Neural cell (in vitro differentiated cells): ENCODE measurements around the gene AP3S1. TPM values are rescaled to one million over a fixed set of nuclear protein-coding genes. Genes with fewer than 3 reads are reported as not detected.
"Not testable (repeated sequence)": the region's sequence is repeated elsewhere in the genome, so short reads cannot be mapped to it uniquely, and the experiment has no call there.

Experiments
- H2AFZ ChIP-seq: fragments of 200-600, 300-800 bp; sonication (generic), shearing (Covaris generic); 2 replicates; pipeline ENCODE4 v1.6.0; 2014; ENCODE audit warnings: low read depth, mild to moderate bottlenecking, antibody characterized with exemption, low read length, moderate library complexity
- H3F3A ChIP-seq: fragments of 200-600 bp; shearing (Covaris generic); 2 replicates; pipeline ENCODE4 v1.6.1; 2016; ENCODE audit warnings: mild to moderate bottlenecking, moderate library complexity, mixed read lengths, antibody characterized with exemption, low read length; ENCODE audit not compliant: insufficient read depth, poor library complexity, severe bottlenecking
- H3K27ac ChIP-seq: fragments of 200-600, 300-800 bp; sonication (generic), shearing (Covaris generic); 2 replicates; pipeline ENCODE4 v1.5.1; 2014; ENCODE audit warnings: mild to moderate bottlenecking, low read length, moderate library complexity
- H3K27me3 ChIP-seq: fragments of 300-800, 200-600 bp; sonication (generic), shearing (Covaris generic); 2 replicates; pipeline ENCODE4 v1.6.0; 2014; ENCODE audit warnings: mild to moderate bottlenecking, low read depth, low read length, moderate library complexity; ENCODE audit not compliant: insufficient read depth
- H3K36me3 ChIP-seq: fragments of 300-800, 200-600 bp; sonication (generic), shearing (Covaris generic); 2 replicates; pipeline ENCODE4 v1.5.1; 2014; ENCODE audit warnings: mild to moderate bottlenecking, antibody characterized with exemption, low read length, moderate library complexity; ENCODE audit not compliant: insufficient read depth
- H3K4me2 ChIP-seq: fragments of 300-800, 200-600 bp; sonication (generic), shearing (Covaris generic); 2 replicates; pipeline ENCODE4 v1.6.0; 2014; ENCODE audit warnings: mild to moderate bottlenecking, low read length
- H3K4me3 ChIP-seq: fragments of 300-800, 200-600 bp; sonication (generic), shearing (Covaris generic); 2 replicates; pipeline ENCODE4 v1.5.1; 2014; ENCODE audit warnings: mild to moderate bottlenecking, low read length, moderate library complexity
- H3K79me2 ChIP-seq: fragments of 200-600 bp; shearing (Covaris generic); replicated peaks from 2 replicates; pipeline ENCODE4 v1.6.0; 2014; ENCODE audit warnings: mild to moderate bottlenecking, low read length, moderate library complexity; ENCODE audit not compliant: insufficient read depth
- H3K9ac ChIP-seq: fragments of 300-800, 200-600 bp; sonication (generic), shearing (Covaris generic); 2 replicates; pipeline ENCODE4 v1.6.1; 2016; ENCODE audit warnings: mild to moderate bottlenecking, low read length, mixed read lengths
- H3K9me2 ChIP-seq: fragments of 200-600 bp; shearing (Covaris generic); 2 replicates; pipeline ENCODE4 v1.6.1; 2016; ENCODE audit warnings: mild to moderate bottlenecking, low read length, mixed read lengths; ENCODE audit not compliant: insufficient read depth
- H3K9me3 ChIP-seq: fragments of 200-600, 300-800 bp; sonication (generic), shearing (Covaris generic); 2 replicates; pipeline ENCODE4 v1.6.1; 2016; ENCODE audit warnings: mild to moderate bottlenecking, mixed run types, low read length, moderate library complexity, mixed read lengths
- H4K20me1 ChIP-seq: fragments of 200-600 bp; shearing (Covaris generic); 2 replicates; pipeline ENCODE4 v1.6.1; 2016; ENCODE audit warnings: mild to moderate bottlenecking, mixed run types; ENCODE audit not compliant: insufficient read depth
- EP300 ChIP-seq: fragments of 450-650 bp; conservative IDR thresholded peaks from 2 replicates; pipeline ENCODE4 v1.6.1; 2014; ENCODE audit warnings: antibody characterized with exemption, mild to moderate bottlenecking, moderate library complexity; ENCODE audit not compliant: poor library complexity, severe bottlenecking
- EZH2 ChIP-seq: fragments of 200-600, 300-800 bp; shearing (Covaris generic), sonication (generic); IDR thresholded peaks from 2 replicates; pipeline ENCODE4 v1.6.1; 2014; ENCODE audit warnings: antibody characterized with exemption, low read length, borderline replicate concordance, mild to moderate bottlenecking; ENCODE audit not compliant: insufficient read depth, poor library complexity, severe bottlenecking
- MXI1 ChIP-seq: fragments of 450-650 bp; conservative IDR thresholded peaks from 2 replicates; pipeline ENCODE4 v1.6.1; 2014; ENCODE audit warnings: antibody characterized with exemption, mild to moderate bottlenecking; ENCODE audit not compliant: poor library complexity, severe bottlenecking
- POLR2AphosphoS5 ChIP-seq: IDR thresholded peaks from 2 replicates; pipeline ENCODE4 v1.6.1; 2012
- RAD21 ChIP-seq: fragments of 450-650 bp; conservative IDR thresholded peaks from 2 replicates; pipeline ENCODE4 v1.6.1; 2014; ENCODE audit warnings: antibody characterized with exemption, mild to moderate bottlenecking, moderate library complexity
- REST ChIP-seq: IDR thresholded peaks from 2 replicates; pipeline ENCODE4 v1.6.1; 2012; ENCODE audit warnings: borderline replicate concordance
- SMC3 ChIP-seq: fragments of 450-650 bp; conservative IDR thresholded peaks from 2 replicates; pipeline ENCODE4 v1.6.1; 2014; ENCODE audit warnings: antibody characterized with exemption, mild to moderate bottlenecking, moderate library complexity; ENCODE audit not compliant: poor library complexity
- TAF1 ChIP-seq: IDR thresholded peaks from 2 replicates; pipeline ENCODE4 v1.6.1; 2012; ENCODE audit warnings: low read depth
- polyA plus RNA-seq: library from polyadenylated mRNA; depleted of rRNA; stranded (reverse); fragments of >200 nt; gene quantifications from 2 replicates; pipeline ENCODE4 v1.2.3, GENCODE V29; 2014
- TF ChIP-seq, protein P1 (sequence below): fragments of 450-650 bp; IDR thresholded peaks from 2 replicates; pipeline ENCODE4 v1.5.1; 2014; ENCODE audit warnings: antibody characterized with exemption, mild to moderate bottlenecking, moderate library complexity; ENCODE audit not compliant: poor library complexity, severe bottlenecking

The AP3S1 gene
- polyA plus RNA-seq, 1 donor from 2014 or later = 207 TPM

GRCh38 chr5:115884704-115885103 lies 43.0 kb downstream of the AP3S1 start:
- H3K36me3 ChIP-seq = no peaks in the 10 kb centered on the region
- H3K27me3 ChIP-seq = no peaks in the 10 kb centered on the region
- TF ChIP-seq REST = no peak
- no peak for TF ChIP-seq SMC3
- TF ChIP-seq POLR2AphosphoS5 = no peak
- TF ChIP-seq EP300 = no peak
- no peak for TF ChIP-seq RAD21
- TF ChIP-seq, protein P1, sequence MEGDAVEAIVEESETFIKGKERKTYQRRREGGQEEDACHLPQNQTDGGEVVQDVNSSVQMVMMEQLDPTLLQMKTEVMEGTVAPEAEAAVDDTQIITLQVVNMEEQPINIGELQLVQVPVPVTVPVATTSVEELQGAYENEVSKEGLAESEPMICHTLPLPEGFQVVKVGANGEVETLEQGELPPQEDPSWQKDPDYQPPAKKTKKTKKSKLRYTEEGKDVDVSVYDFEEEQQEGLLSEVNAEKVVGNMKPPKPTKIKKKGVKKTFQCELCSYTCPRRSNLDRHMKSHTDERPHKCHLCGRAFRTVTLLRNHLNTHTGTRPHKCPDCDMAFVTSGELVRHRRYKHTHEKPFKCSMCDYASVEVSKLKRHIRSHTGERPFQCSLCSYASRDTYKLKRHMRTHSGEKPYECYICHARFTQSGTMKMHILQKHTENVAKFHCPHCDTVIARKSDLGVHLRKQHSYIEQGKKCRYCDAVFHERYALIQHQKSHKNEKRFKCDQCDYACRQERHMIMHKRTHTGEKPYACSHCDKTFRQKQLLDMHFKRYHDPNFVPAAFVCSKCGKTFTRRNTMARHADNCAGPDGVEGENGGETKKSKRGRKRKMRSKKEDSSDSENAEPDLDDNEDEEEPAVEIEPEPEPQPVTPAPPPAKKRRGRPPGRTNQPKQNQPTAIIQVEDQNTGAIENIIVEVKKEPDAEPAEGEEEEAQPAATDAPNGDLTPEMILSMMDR = no peak
- TF ChIP-seq EZH2 = no peak
- TF ChIP-seq MXI1 = no peak
- H3F3A ChIP-seq = no peaks in the 10 kb centered on the region
- no peak overlapping the region for H3K9ac ChIP-seq
- no peak overlapping the region for H2AFZ ChIP-seq
- H3K4me2 ChIP-seq = no peak overlapping the region
- H3K79me2 ChIP-seq = no peaks in the 10 kb centered on the region
- H3K27ac ChIP-seq = no peak overlapping the region
- H3K4me3 ChIP-seq = no peak overlapping the region
- H3K9me3 ChIP-seq = no peaks in the 10 kb centered on the region
- no peaks in the 10 kb centered on the region for H3K9me2 ChIP-seq
- H4K20me1 ChIP-seq = no peaks in the 10 kb centered on the region

GRCh38 chr5:115885208-115885607 lies 43.5 kb downstream of the AP3S1 start:
- H3K4me3 ChIP-seq, H3K9me3 ChIP-seq, H2AFZ ChIP-seq, H3F3A ChIP-seq, H3K4me2 ChIP-seq, H4K20me1 ChIP-seq, H3K27me3 ChIP-seq, H3K27ac ChIP-seq, H3K79me2 ChIP-seq, H3K36me3 ChIP-seq, H3K9me2 ChIP-seq, H3K9ac ChIP-seq: not testable (repeated sequence)

DNA sequence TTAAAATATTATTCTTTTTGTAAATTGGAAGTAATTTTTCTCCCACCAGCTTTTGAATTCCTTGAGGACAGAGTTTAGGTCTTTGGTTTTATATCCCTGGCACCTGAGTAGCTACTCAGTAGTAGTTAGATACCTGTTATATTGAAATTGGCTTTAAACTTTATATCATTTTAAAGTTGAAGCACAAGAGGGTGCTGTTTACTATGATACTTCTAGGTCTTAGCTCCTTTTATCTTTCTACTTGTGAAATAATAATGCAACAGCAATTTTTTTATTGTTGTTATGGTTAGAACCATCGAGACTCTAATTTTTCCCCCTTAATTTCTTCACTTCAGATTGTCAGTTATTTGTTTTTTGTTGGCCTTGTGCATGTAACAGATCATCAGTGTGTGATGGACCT lies 46.3 kb downstream of the AP3S1 start:
- TF ChIP-seq MXI1 (no peak), SMC3 (peak; percentile 60), RAD21 (peak; percentile 56), POLR2AphosphoS5 (no peak), REST (no peak), TAF1 (no peak), EZH2 (no peak), EP300 (no peak)
- TF ChIP-seq, protein P1 = peak; percentile 51
- no peaks in the 10 kb centered on the region for H3K36me3 ChIP-seq

More for the DNA sequence above, 46.3 kb downstream of the AP3S1 start:
- Histone ChIP-seq H3K27ac (no peak overlapping the region), H3K79me2 (no peaks in the 10 kb centered on the region), H4K20me1 (no peaks in the 10 kb centered on the region), H2AFZ (no peak overlapping the region), H3F3A (no peaks in the 10 kb centered on the region), H3K27me3 (no peaks in the 10 kb centered on the region), H3K4me2 (no peak overlapping the region), H3K9ac (no peak overlapping the region), H3K9me2 (no peaks in the 10 kb centered on the region), H3K4me3 (no peak overlapping the region), H3K9me3 (no peaks in the 10 kb centered on the region)
